PFSK-1 (cell line): ENCODE results near the gene CHST5.

Experiments used
- POLR2AphosphoS5 ChIP-seq: IDR thresholded peaks from 2 replicates; pipeline ENCODE4 v1.6.1; 2012; ENCODE audit warnings: low read depth, mild to moderate bottlenecking, control low read depth, low read length, moderate library complexity
- TAF1 ChIP-seq: IDR thresholded peaks from 2 replicates; pipeline ENCODE4 v1.6.1; 2012; ENCODE audit warnings: low read length, control low read depth, borderline replicate concordance; ENCODE audit not compliant: insufficient read depth

GRCh38 chr16:75584108-75584507 is 48.2 kb upstream of the CHST5 start:
- no peak for TF ChIP-seq POLR2AphosphoS5
- no peak for TF ChIP-seq TAF1
